NCI-H187 (cell line): ENCODE data around the gene GFOD1.

Experiments used
- DNase-seq, 2 experiments: peaks; one replicate each; lab custom pipeline; 2025; lab: John Stamatoyannopoulos, UW

The GFOD1 gene

GRCh38 chr6:13373488-13373886 is 113.9 kb downstream of the GFOD1 start:
- no peak for DNase-seq

GRCh38 chr6:13372688-13373487 is 114.5 kb downstream of the GFOD1 start:
- DNase-seq = no peak

GRCh38 chr6:13372076-13372475 is 115.3 kb downstream of the GFOD1 start:
- no peak for DNase-seq

GRCh38 chr6:13371421-13372072 is 115.9 kb downstream of the GFOD1 start:
- no peak for DNase-seq

- DNase-seq = no peak
Observed at GRCh38 chr6:13370623-13371022, 116.8 kb downstream of the GFOD1 start.

- DNase-seq = no peak
Observed at GRCh38 chr6:13369591-13369990, 117.8 kb downstream of the GFOD1 start.

GRCh38 chr6:13368731-13369115 is 118.7 kb downstream of the GFOD1 start:
- DNase-seq = no peak

GRCh38 chr6:13368079-13368730 is 119.2 kb downstream of the GFOD1 start:
- DNase-seq = no peak

GRCh38 chr6:13367396-13367795 is 120.0 kb downstream of the GFOD1 start:
- no peak for DNase-seq

- DNase-seq = no peak
Observed at GRCh38 chr6:13365320-13365719, 122.1 kb downstream of the GFOD1 start.

- DNase-seq = no peak
Observed at GRCh38 chr6:13364842-13365241, 122.6 kb downstream of the GFOD1 start.

- DNase-seq = no peak
Observed at GRCh38 chr6:13362412-13362811, 125.0 kb downstream of the GFOD1 start.

GRCh38 chr6:13360671-13361540 is 126.5 kb downstream of the GFOD1 start:
- DNase-seq = no peak

GRCh38 chr6:13359287-13359686 is 128.1 kb downstream of the GFOD1 start:
- no peak for DNase-seq

GRCh38 chr6:13358511-13358910 is 128.9 kb downstream of the GFOD1 start:
- DNase-seq = no peak

- no peak for DNase-seq
Observed at GRCh38 chr6:13357551-13358075, 129.8 kb downstream of the GFOD1 start.

- DNase-seq = no peak
Observed at GRCh38 chr6:13355999-13356785, 131.2 kb downstream of the GFOD1 start.

GRCh38 chr6:13355043-13355945 is 132.1 kb downstream of the GFOD1 start:
- DNase-seq = no peak

GRCh38 chr6:13354331-13355042 is 132.9 kb downstream of the GFOD1 start:
- DNase-seq = no peak
